Natural killer cell (primary cell): ENCODE results near the gene NR2C2. TPM values are rescaled to one million over a fixed set of nuclear protein-coding genes. Genes with fewer than 3 reads are reported as not detected.

ENCODE experiments used
- ATAC-seq, 3 donors: fragments of 150-1000 bp in 2 of 3; fragments of 200-7000 bp in 1 of 3; cut with Tn5 transposase; 1 replicate in 1 of 3; 2 replicates in 2 of 3; pipeline ENCODE4 v1.10.0; 2021; ENCODE audit warnings: mild to moderate bottlenecking in 2 of 3, moderate library complexity in 2 of 3
- DNase-seq, 2 donors: peaks; one replicate each; pipeline versions ENCODE4 v3.0.0 to v3.0.0-alpha.2; 2013 to 2021; ENCODE audit warnings: mixed read lengths in 1 of 2
- H3K27ac ChIP-seq: one replicate; pipeline ENCODE4 v1.5.1; 2013; ENCODE audit warnings: mild to moderate bottlenecking, low read length
- H3K27me3 ChIP-seq: one replicate; pipeline ENCODE4 v1.6.1; 2013; ENCODE audit warnings: low read length; ENCODE audit not compliant: control insufficient read depth, insufficient read depth
- H3K36me3 ChIP-seq: one replicate; pipeline ENCODE4 v1.6.1; 2013; ENCODE audit warnings: low read length; ENCODE audit not compliant: control insufficient read depth, insufficient read depth
- H3K4me1 ChIP-seq: one replicate; pipeline ENCODE4 v1.6.1; 2013; ENCODE audit warnings: low read length; ENCODE audit not compliant: control insufficient read depth, insufficient read depth
- H3K4me3 ChIP-seq: one replicate; pipeline ENCODE4 v1.5.1; 2013; ENCODE audit warnings: low read length
- H3K9me3 ChIP-seq: one replicate; pipeline ENCODE4 v1.6.1; 2013; ENCODE audit warnings: low read length; ENCODE audit not compliant: control insufficient read depth, insufficient read depth
- H3K27ac Mint-ChIP-seq, 2 donors: one replicate each; pipeline ENCODE4 v1.8.0; 2022; ENCODE audit warnings: mild to moderate bottlenecking in 2 of 2, mixed read lengths in 2 of 2, moderate library complexity in 1 of 2
- H3K27me3 Mint-ChIP-seq, 2 donors: one replicate each; pipeline ENCODE4 v1.8.0; 2022; ENCODE audit warnings: low read depth in 2 of 2, mixed read lengths in 2 of 2
- H3K36me3 Mint-ChIP-seq: one replicate; pipeline ENCODE4 v1.8.0; 2022; ENCODE audit warnings: mixed read lengths
- H3K4me1 Mint-ChIP-seq, 2 donors: one replicate each; pipeline ENCODE4 v1.8.0; 2022; ENCODE audit warnings: mixed read lengths in 2 of 2
- H3K4me3 Mint-ChIP-seq: one replicate; pipeline ENCODE4 v1.8.0; 2022; ENCODE audit warnings: mild to moderate bottlenecking, moderate library complexity, mixed read lengths
- H3K9me3 Mint-ChIP-seq, 2 donors: one replicate each; pipeline ENCODE4 v1.8.0; 2022; ENCODE audit warnings: mixed read lengths in 2 of 2
- CTCF ChIP-seq: fragments of 200-600 bp; IDR thresholded peaks from one replicate; pipeline ENCODE4 v1.8.0; 2022; ENCODE audit warnings: antibody characterized with exemption
- WGBS: methylation state at CpG from one replicate; pipeline ENCODE4 v1.1.7; 2013; ENCODE audit warnings: missing lambda C conversion rate; ENCODE audit not compliant: insufficient coverage; 5-methylcytosine and 5-hydroxymethylcytosine counted together
- intact Hi-C: fragments of 100-400 bp; cut with micrococcal nuclease; formaldehyde crosslinking; loops from one replicate; pipeline ENCODE4 v1.14.2; 2022
- total RNA-seq, 4 donors: library from RNA; stranded (reverse); fragments of 120-200 nt in 1 of 4; gene quantifications; one replicate each; pipeline versions ENCODE4 v1.2.3 to v1.2.4, GENCODE V29; 2013 to 2022

Gene NR2C2
- total RNA-seq, 3 donors from 2014 or later (not counting 1 experiment from before 2014, with no cell fraction given), result 70.4 to 94.3 (median 81.6) TPM

DNA sequence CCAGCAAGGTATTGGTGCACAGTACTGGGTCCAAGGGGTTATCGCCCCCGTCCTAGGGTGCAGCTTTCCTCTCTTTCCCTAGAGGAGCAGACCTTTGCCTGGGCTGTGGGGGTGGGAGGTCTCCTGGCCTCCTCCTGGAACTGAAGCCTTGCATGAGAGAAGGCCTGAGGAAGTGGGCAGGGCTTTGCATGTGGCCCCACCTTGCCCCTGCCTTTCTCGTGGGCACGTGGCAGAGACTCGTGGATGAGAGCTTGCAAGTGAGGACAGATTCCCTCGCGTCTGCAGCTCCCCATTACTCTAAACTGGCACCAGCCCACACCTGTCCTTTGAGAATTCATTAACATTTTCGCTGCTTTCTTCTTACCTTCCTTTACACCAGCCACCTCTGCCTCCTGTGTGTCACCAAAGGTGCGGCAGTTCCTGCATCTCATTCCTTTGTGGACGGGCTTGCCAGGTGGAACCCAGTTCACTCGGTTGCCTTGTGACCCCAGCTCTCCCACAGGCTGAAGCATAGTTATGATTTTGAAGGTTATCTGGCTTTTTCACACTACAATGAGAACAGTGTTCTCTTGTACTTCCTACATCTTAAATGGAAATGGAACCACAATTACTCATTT is 40.9 kb upstream of the NR2C2 start:
- H3K4me3 ChIP-seq, result no peak overlapping the region
- Mint-ChIP-seq H3K27me3 (peaks cover 13 to 14% of the 10 kb centered on the region in 2 donors), H3K9me3 (no peaks in the 10 kb centered on the region), H3K36me3 (no peaks in the 10 kb centered on the region), H3K27ac (no peak overlapping the region), H3K4me1 (no peaks in the 10 kb centered on the region), H3K4me3 (no peak overlapping the region)
- intact Hi-C loops, result no loop called here
- H3K27ac ChIP-seq, result no peak overlapping the region
- no peaks in the 10 kb centered on the region for H3K4me1 ChIP-seq
- no peaks in the 10 kb centered on the region for H3K9me3 ChIP-seq
- DNase-seq, result no peak
- TF ChIP-seq CTCF, result no peak
- ATAC-seq, result no peak
- WGBS, result 73% methylated on average over 11 of the region's 11 CpGs
- no peaks in the 10 kb centered on the region for H3K27me3 ChIP-seq
- H3K36me3 ChIP-seq, result no peaks in the 10 kb centered on the region

DNA sequence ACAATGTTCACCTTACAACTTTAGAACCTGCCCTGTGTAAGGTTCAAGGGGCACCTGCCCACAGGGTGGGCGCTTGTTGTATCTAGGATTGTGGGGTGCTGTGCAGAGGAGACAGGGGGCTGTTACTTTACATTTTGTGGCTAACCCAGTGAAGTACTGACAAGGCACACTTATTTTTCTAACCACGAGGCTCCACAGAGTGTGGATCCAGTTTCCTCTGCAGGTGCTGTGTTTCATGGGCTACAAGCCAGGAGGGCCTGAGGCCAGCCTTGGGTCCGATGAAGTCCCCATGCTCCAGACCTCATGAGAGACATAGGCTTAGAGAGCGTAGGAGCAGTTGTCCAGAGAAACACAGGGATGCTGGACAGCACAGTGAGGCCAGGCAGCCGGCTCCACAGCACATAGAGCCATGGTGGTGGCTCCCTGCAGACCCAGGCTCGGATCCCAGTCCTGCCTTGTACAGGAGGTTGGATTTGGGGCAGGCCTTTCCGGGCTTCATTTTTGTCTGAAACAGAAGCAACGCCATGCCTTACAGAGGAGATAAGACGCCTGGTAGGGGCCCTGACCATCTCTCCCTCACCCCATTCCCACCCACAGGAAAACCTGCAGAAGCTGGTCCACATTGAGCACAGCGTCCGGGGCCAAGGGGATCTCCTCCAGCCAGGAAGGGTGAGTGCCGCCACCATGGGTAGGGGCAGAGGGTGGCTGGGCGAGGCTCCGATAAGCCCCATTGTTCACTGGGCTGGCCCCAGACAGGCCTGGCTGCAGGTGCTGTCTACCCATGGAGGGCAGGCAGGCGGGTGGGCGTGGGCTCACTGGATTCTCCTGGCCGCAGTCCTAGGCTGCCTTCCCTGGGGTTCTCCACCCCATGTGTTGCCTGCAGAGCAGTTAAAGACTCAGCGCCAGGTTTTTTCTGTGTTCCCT is 40.1 kb upstream of the NR2C2 start:
- no peaks in the 10 kb centered on the region for H3K4me1 ChIP-seq
- no peak overlapping the region for H3K27ac ChIP-seq
- TF ChIP-seq CTCF, result no peak
- no peak overlapping the region for H3K4me3 Mint-ChIP-seq
- H3K4me1 Mint-ChIP-seq, result no peaks in the 10 kb centered on the region
- no peak for DNase-seq
- WGBS, result 70% methylated on average over 18 of the region's 18 CpGs
- intact Hi-C loops, result no loop called here
- no peaks in the 10 kb centered on the region for H3K36me3 Mint-ChIP-seq
- no peaks in the 10 kb centered on the region for H3K36me3 ChIP-seq
- H3K27me3 ChIP-seq, result no peaks in the 10 kb centered on the region
- no peak overlapping the region for H3K4me3 ChIP-seq
- ATAC-seq, result no peak
- H3K27ac Mint-ChIP-seq, result no peak overlapping the region
- H3K27me3 Mint-ChIP-seq, result peaks cover 15 to 18% of the 10 kb centered on the region in 2 donors
- H3K9me3 ChIP-seq, result no peaks in the 10 kb centered on the region
- H3K9me3 Mint-ChIP-seq, result no peaks in the 10 kb centered on the region

- Mint-ChIP-seq H3K27ac (no peak overlapping the region), H3K4me3 (no peak overlapping the region), H3K4me1 (no peaks in the 10 kb centered on the region), H3K36me3 (no peaks in the 10 kb centered on the region), H3K9me3 (no peaks in the 10 kb centered on the region), H3K27me3 (peaks cover 18 to 20% of the 10 kb centered on the region in 2 donors)
- TF ChIP-seq CTCF, result no peak
- 75% methylated on average over 5 of the region's 5 CpGs for WGBS
- H3K4me1 ChIP-seq, result no peaks in the 10 kb centered on the region
- intact Hi-C loops, result no loop called here
- no peak for DNase-seq
- H3K27me3 ChIP-seq, result no peaks in the 10 kb centered on the region
- no peaks in the 10 kb centered on the region for H3K9me3 ChIP-seq
- H3K27ac ChIP-seq, result no peak overlapping the region
- no peak for ATAC-seq
- no peaks in the 10 kb centered on the region for H3K36me3 ChIP-seq
- no peak overlapping the region for H3K4me3 ChIP-seq
Observed at GRCh38 chr3:14909250-14909649, 38.1 kb upstream of the NR2C2 start.
